NCI-H2196 treated with DMSO at 0.1 percent for 48 hours (cell line): ENCODE data around the gene SMYD3.
"Not testable (repeated sequence)": the region's sequence is repeated elsewhere in the genome, so short reads cannot be mapped to it uniquely, and the experiment has no call there.

ENCODE experiments used
- DNase-seq: peaks from one replicate; lab custom pipeline; 2025; ENCODE audit not compliant: unreplicated experiment; lab: John Stamatoyannopoulos, UW

SMYD3 gene

GRCh38 chr1:246367041-246367440 lies 140.0 kb downstream of the SMYD3 start:
- no peak for DNase-seq

DNA sequence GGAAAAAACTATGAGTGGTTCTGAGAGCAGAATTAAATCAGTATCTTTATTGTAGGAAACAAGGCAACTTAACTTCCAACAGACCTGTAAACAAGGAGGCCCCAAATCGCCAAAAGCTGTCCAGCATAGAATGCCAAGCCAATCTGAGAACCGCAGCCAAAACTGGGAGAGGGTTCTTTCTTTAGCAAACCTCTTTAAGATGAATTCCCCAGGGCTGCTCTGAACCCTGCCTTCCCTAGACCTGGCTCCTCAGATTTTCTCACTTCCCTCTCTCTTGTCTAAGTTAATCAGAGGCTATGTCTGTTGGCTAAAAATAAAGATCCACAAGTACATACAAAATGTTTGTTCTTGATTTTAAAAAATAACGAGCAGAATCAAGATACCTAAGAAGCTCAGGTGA lies 141.4 kb downstream of the SMYD3 start:
- DNase-seq = no peak

DNA sequence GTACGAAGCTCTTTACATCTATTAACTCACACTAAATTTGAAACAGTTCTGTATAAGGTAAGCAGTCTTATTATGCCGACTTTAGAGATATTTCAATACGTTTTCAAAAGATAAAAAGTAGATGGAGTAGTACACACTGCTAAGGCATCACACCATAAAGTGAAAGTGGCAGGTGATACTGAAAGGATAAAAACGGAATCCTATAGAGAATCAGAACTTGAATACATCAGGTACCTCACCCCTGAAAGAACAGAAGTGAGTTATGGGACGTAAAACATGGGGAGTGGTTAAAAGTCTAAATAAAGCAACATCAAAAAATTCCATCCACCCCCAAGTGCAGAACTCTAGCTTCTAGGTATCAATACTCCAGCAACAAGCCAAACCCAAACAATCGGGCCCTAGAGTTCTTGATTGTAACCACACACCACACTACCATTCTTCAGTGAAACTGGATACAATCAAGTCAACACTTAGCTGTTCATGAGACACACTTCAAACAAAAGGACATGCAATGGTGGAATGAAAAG lies 142.6 kb downstream of the SMYD3 start:
- DNase-seq = no peak

DNA sequence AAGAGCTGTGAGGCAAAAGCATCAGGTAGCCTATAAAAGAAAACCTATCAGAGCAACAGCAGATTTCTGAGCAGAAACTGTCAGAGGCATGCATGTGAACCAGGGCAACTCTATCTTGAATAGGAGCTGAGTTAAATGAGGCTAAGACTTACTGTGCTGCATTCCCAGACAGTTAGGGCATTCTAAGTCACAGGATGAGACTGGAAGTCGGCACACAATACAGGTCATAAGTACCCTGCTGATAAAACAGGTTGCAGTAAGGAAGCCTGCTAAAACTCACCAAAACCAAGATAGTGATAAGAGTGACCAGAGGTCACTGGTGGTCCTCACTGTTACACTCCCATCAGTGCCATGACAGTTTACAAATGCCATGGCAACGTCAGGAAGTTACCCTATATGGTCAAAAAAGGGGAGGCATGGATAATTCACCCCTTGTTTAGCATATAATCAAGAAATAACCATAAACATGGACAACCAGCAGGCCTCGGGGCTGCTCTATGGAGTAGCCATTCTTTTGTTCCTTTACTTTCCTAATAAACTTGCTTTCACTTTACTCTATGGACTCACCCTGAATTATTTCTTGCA lies 150.0 kb downstream of the SMYD3 start:
- DNase-seq = not testable (repeated sequence)

DNA sequence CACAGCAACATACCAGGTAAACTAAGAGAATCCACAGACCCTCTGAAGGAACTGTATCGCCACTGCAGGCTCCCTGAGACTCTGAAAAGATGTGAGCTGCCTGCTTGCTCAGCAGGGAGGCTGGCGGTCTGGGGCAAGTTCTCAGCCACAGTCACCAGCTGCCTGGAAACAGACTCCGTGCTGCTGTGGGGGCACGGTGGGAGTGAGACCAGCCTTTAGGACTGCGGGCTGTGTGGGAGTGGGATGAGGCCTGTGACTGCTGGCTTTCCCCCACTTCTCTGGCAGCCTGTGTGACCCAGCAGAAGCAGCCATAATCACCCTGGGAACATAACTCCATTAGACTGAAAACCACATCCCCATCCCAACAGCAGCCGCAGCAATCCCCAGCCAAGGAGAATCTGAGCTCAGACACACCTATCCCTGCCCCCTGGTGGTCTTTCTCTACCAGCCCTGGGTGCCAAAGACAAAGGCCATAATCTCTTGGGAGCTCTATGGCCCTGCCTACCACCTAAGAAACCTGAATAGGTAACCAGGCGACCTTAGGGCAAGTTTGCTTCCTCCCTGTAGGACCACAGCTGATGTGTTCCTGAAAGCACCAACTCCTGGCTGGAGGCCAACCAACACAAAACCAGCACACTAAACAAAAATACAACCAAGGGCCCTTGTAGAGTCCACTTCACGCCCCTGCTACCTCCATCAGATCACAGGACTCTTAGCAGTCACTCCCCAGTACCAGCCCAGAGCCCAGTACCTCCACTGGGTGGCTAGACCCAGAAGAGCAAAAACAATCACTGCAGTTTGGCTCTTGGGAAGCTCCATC lies 151.5 kb downstream of the SMYD3 start:
- DNase-seq = no peak

DNA sequence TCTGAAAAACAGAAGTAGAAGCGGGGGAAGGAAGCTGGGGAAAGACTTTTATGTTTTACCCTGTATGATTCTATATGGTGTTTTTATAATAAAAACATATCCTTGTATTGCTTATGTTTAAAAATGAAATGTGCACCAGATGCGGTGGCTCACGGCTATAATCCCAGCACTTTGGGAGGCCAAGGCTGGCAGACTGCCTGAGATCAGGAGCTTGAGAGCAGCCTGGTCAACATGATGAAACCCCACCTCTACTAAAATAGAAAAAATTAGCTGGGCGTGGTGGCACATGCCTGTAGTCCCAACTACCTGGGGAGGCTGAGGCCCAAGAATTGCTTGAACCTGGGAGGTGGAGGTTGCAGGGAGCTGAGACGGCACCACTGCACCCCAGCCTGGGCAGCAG lies 155.4 kb downstream of the SMYD3 start:
- no peak for DNase-seq

- DNase-seq = no peak
These were observed 156.3 kb downstream of the SMYD3 start for GRCh38 chr1:246350745-246351144.

GRCh38 chr1:246343937-246344336 lies 163.1 kb downstream of the SMYD3 start:
- no peak for DNase-seq

DNA sequence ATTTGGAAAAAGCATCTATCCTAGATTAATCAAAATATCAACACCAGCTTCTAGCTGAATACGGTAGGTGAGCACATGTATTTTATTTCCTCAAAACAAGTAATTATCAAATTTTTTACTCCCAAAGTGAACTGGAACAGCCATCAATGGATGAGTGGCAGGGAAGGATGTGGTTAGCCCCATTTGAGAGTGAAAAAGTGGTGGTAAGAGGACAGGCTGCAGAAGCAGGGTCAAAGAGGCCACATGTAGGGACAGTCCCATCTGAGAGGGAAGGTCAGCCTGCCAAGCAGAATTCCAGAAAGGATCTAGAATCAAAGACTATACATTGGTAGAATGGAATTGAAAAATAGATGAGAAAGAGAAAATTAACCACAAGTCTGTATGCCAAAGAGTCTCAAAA lies 163.8 kb downstream of the SMYD3 start:
- DNase-seq = no peak

- no peak for DNase-seq
These were observed 168.5 kb downstream of the SMYD3 start for GRCh38 chr1:246338546-246338945.

DNA sequence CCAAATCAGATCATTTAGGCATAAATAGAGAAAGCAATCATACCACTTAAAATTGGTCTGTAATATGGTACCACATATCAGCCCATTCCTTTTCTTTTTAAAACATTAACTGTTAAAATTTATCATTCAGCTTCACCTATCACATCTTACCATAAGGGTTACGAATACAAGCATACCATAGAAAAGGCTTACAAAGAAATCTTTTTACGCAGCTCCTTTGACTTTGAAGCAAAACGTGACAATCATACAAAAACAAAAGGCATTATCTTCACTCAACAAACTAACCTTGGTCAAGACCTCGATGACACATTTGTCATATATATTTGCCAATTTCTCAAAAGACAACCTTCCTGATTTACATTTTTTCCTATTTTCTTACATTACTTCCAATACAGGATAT lies 169.0 kb downstream of the SMYD3 start:
- no peak for DNase-seq

DNA sequence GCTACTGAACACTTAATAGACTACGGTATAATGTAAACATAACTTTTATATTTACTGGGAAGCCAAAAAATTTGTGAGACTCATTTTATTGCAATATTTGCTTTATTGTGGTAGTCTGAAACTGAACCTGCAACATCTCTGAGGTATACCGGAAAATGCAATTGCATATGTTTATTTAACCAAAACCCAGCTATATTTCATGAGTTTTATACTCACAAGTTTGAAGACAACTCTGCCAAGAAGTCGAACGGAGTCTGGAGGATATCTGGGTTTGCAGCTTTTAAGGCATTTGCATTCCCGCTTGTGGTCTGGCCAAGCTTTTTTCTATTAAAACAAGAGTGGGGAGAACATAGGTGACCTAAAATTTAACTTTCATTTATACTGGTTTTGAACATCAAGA lies 171.9 kb downstream of the SMYD3 start:
- no peak for DNase-seq

- DNase-seq = no peak
These were observed 173.2 kb downstream of the SMYD3 start for GRCh38 chr1:246333855-246334254.

- no peak for DNase-seq
These were observed 175.0 kb downstream of the SMYD3 start for GRCh38 chr1:246332078-246332477.

GRCh38 chr1:246329900-246330299 lies 177.2 kb downstream of the SMYD3 start:
- DNase-seq = no peak

DNA sequence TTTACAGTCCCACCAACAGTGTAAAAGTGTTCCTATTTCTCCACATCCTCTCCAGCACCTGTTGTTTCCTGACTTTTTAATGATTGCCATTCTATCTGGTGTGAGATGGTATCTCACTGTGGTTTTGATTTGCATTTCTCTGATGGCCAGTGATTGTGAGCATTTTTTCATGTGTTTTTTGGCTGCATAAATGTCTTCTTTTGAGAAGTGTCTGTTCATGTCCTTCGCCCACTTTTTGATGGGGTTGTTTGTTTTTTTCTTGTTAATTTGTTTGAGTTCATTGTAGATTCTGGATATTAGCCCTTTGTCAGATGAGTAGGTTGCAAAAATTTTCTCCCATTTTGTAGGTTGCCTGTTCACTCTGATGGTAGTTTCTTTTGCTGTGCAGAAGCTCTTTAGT lies 177.8 kb downstream of the SMYD3 start:
- not testable (repeated sequence) for DNase-seq

- DNase-seq = no peak
These were observed 182.4 kb downstream of the SMYD3 start for GRCh38 chr1:246324711-246325110.

DNA sequence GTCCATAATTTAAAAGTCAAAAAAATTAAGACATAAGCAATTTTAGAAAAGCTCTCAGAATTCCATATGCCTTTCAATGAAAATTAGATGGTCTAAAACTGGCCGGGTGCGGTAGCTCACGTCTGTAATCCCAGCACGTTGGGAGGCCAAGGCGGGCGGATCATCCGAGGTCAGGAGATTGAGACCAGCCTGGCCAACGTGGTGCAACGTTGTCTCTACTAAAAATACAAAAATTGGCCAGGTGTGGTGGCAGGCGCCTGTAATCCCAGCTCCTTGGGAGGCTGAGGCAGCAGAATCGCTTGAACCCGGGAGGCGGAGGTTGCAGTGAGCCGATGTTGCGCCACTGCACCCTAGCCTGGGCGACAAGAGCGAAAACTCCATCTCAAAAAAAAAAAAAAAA lies 183.0 kb downstream of the SMYD3 start:
- not testable (repeated sequence) for DNase-seq

DNA sequence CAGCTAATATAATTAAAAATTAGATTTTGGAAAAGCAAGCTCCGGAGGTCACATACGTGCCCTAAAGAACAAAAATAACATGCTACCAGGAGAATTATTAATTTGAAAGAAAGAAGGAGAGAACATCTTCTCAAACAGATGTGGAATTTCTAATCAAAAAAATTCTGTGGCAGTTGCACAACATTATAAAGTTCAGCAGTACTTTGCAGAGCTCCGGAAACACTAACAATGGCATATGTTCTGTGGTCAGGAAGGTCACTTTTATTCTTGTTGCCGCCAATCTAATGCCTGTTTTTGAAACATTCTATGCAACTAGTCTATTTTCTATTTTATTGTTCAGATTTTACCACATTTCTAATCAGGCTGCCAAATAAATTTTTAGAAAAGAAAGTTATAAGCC lies 186.8 kb downstream of the SMYD3 start:
- DNase-seq = no peak

GRCh38 chr1:246319083-246319714 lies 187.9 kb downstream of the SMYD3 start:
- DNase-seq = no peak

DNA sequence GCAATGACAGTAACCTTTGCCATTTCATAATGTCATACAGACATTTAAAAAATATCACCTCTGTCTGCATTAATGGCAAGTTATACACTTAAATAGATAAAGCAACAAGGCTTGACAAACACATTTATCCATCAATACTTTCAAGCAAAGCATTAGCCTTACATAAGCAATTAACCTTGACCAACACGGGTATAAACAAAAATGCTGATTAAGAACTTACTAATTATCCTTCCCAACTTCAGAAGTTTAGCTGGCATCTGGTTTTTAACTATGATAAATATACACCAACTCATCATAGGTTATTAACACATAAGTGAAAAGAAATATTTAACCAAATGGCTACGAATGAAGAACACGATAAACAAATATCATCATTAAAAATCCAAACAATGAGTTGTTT lies 188.5 kb downstream of the SMYD3 start:
- DNase-seq = no peak

DNA sequence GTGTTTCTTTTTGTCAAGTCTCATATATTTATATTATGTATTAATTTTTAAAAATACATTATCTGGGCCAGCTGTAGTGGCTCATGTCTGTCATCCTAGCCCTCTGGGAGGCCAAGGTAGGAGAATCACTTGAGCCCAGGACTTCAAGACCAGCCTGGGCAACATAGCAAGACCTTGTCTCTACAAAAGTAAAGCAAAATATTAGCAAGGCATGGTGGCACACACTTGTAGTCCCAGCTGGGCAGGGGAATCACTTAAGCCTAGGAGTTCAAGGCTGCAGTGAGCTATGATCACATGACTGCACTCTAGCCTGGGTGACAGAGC lies 189.1 kb downstream of the SMYD3 start:
- DNase-seq = no peak
